ENCODE measurements around the gene TMEM179B. TPM values are rescaled to one million over a fixed set of nuclear protein-coding genes. Genes with fewer than 3 reads are reported as not detected.

Gene TMEM179B
- total and polyA plus RNA-seq, 2 of the 13 experiments (the other 11 are each of a cell fraction or from before 2014, with no cell fraction given), result 24.8 to 25.7 TPM

DNA sequence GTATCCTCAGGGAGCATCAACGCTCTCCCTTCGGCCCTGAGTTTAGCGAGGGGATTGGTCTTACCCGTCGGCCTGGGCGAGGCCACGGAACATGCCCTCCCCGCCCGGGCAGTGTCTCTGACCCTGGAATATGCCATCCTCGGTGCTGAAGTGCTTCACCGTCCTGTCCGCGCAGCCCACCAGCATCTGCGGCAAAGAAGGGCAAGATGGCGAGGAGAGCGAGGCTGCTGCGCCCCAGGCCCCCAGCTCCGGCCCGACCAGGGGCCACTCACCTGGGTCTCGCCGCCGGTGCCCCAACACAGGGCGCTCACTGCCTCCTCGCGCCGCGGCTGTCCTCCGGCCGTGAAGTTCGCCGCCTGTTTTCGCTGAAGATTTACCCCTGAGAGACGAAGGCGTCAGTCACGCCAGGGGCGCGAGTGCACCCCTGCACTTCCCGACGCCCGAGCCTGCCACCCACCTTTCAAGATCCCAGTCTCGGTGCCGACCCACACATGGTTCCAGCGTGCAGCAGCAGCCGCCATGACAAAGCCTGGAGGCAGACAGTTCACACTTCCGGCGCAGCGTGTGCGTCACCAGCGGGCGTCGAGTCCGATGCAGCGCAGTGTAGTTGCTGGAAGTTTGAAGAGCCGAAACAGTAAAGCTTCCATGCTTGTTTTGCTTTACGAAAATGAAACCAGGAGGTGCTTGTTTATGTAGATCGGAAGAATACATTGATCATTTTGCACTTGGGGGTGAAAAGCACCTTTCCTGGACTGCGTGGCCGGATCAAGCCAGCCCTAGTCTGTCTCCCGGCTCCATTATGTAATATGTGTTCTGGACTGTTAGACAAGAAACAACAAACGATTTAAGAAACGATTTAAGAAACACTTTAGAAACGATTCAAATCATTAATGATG, 52.1 kb downstream of the TMEM179B start, which contains the start of gene WDR74 (continued):
- TF ChIP-seq ZNF574 (CRISPR knock-in tag; IDR thresholded peaks at IDR 0.05) (peak; percentile 94), SIX1 (CRISPR knock-in tag; IDR thresholded peaks at IDR 0.05; ENCODE audit: borderline replicate concordance) (no peak), ZNF17 (CRISPR knock-in tag; IDR thresholded peaks at IDR 0.05) (no peak), FOSL1 (CRISPR knock-in tag; IDR thresholded peaks at IDR 0.05; ENCODE audit: borderline replicate concordance) (no peak), FOXP4 (CRISPR knock-in tag; IDR thresholded peaks at IDR 0.05) (peak; percentile 46; the same call in 1 of the 2 replicates), ZSCAN21 (CRISPR knock-in tag; IDR thresholded peaks at IDR 0.05; ENCODE audit: borderline replicate concordance) (no peak; the same call in 1 of the 2 replicates), ZNF740 (CRISPR knock-in tag; IDR thresholded peaks at IDR 0.05) (no peak), MEIS1 (CRISPR knock-in tag; IDR thresholded peaks at IDR 0.05; ENCODE audit: borderline replicate concordance) (0 out of 2 replicates have a peak, but pooled peaks have one; percentile 66), MTF2 (CRISPR knock-in tag; IDR thresholded peaks at IDR 0.05; ENCODE audit: borderline replicate concordance) (no peak), PBX2 (CRISPR knock-in tag; IDR thresholded peaks at IDR 0.05) (no peak), ATRX (CRISPR knock-in tag; IDR thresholded peaks at IDR 0.05; ENCODE audit: borderline replicate concordance) (no peak), MAF1 (CRISPR knock-in tag; IDR thresholded peaks at IDR 0.05; ENCODE audit: borderline replicate concordance) (no peak), TOPORS (CRISPR knock-in tag; IDR thresholded peaks at IDR 0.05) (peak; percentile 11; the same call in 1 of the 2 replicates), MAFK (conservative IDR thresholded peaks at IDR 0.05 in 1 of 2, IDR thresholded peaks at IDR 0.05 in 1 of 2; ENCODE audit: low read length in 2 of 2) (no peak; a peak in 1 of 4 replicates), ZNF549 (CRISPR knock-in tag; IDR thresholded peaks at IDR 0.05) (no peak), JARID2 (CRISPR knock-in tag; IDR thresholded peaks at IDR 0.05; ENCODE audit: insufficient replicate concordance) (no peak), ZNF550 (CRISPR knock-in tag; IDR thresholded peaks at IDR 0.05; ENCODE audit: borderline replicate concordance) (0 out of 2 replicates have a peak, but pooled peaks have one; percentile 76)
- TF ChIP-seq, protein P1, sequence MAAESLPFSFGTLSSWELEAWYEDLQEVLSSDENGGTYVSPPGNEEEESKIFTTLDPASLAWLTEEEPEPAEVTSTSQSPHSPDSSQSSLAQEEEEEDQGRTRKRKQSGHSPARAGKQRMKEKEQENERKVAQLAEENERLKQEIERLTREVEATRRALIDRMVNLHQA (CRISPR knock-in tag; IDR thresholded peaks at IDR 0.05), result no peak
- TF ChIP-seq, protein P2, sequence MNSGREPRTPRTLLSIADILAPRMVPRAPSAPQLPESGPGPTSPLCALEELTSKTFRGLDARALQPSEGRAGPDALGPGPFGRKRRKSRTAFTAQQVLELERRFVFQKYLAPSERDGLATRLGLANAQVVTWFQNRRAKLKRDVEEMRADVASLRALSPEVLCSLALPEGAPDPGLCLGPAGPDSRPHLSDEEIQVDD (CRISPR knock-in tag; IDR thresholded peaks at IDR 0.05; ENCODE audit: borderline replicate concordance), result no peak; the same call in 1 of the 2 replicates
- TF ChIP-seq, protein P3, sequence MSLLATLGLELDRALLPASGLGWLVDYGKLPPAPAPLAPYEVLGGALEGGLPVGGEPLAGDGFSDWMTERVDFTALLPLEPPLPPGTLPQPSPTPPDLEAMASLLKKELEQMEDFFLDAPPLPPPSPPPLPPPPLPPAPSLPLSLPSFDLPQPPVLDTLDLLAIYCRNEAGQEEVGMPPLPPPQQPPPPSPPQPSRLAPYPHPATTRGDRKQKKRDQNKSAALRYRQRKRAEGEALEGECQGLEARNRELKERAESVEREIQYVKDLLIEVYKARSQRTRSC (CRISPR knock-in tag; IDR thresholded peaks at IDR 0.05; ENCODE audit: low read depth), result no peak
